ENCODE measurements around the gene RPL3.

Gene RPL3

GRCh38 chr22:39297490-39298240 lies 21.8 kb downstream of the RPL3 start:
- DNase-seq: no peak

GRCh38 chr22:39296981-39297489 lies 22.4 kb downstream of the RPL3 start:
- no peak for DNase-seq

- DNase-seq: no peak
Observed at GRCh38 chr22:39296535-39296934, 22.9 kb downstream of the RPL3 start.

GRCh38 chr22:39294571-39295468 lies 24.6 kb downstream of the RPL3 start:
- DNase-seq: no peak

- DNase-seq: no peak
Observed at GRCh38 chr22:39293766-39294368, 25.6 kb downstream of the RPL3 start.

GRCh38 chr22:39292561-39293074 lies 26.8 kb downstream of the RPL3 start:
- peak; percentile 80 for DNase-seq

GRCh38 chr22:39292031-39292462 lies 27.4 kb downstream of the RPL3 start:
- no peak for DNase-seq

- DNase-seq: no peak
Observed at GRCh38 chr22:39291523-39291922, 27.9 kb downstream of the RPL3 start.

GRCh38 chr22:39290724-39291161 lies 28.7 kb downstream of the RPL3 start:
- no peak for DNase-seq

- DNase-seq: no peak
Observed at GRCh38 chr22:39289975-39290720, 29.3 kb downstream of the RPL3 start.

- no peak for DNase-seq
Observed at GRCh38 chr22:39289533-39289932, 29.9 kb downstream of the RPL3 start.

GRCh38 chr22:39288135-39288898 lies 31.1 kb downstream of the RPL3 start:
- DNase-seq: no peak

- DNase-seq: peak; percentile 31
Observed at GRCh38 chr22:39287076-39287725, 32.2 kb downstream of the RPL3 start.

GRCh38 chr22:39284983-39285382 lies 34.4 kb downstream of the RPL3 start:
- no peak for DNase-seq

- no peak for DNase-seq
Observed at GRCh38 chr22:39284142-39284980, 35.1 kb downstream of the RPL3 start.

GRCh38 chr22:39283322-39284141 lies 35.9 kb downstream of the RPL3 start:
- no peak for DNase-seq

- DNase-seq: no peak
Observed at GRCh38 chr22:39282645-39283321, 36.6 kb downstream of the RPL3 start.

GRCh38 chr22:39281126-39281525 lies 38.3 kb downstream of the RPL3 start:
- no peak for DNase-seq

Measured in CD4-positive, alpha-beta T cell treated with Interleukin-15 for 1 hour (primary cell).